ENCODE results near the gene TTC39C. TPM values are rescaled to one million over a fixed set of nuclear protein-coding genes. Genes with fewer than 3 reads are reported as not detected.

Gene TTC39C
- total and polyA plus RNA-seq, 10 donors = 15.4 to 52.3 (median 29.3) TPM

DNA sequence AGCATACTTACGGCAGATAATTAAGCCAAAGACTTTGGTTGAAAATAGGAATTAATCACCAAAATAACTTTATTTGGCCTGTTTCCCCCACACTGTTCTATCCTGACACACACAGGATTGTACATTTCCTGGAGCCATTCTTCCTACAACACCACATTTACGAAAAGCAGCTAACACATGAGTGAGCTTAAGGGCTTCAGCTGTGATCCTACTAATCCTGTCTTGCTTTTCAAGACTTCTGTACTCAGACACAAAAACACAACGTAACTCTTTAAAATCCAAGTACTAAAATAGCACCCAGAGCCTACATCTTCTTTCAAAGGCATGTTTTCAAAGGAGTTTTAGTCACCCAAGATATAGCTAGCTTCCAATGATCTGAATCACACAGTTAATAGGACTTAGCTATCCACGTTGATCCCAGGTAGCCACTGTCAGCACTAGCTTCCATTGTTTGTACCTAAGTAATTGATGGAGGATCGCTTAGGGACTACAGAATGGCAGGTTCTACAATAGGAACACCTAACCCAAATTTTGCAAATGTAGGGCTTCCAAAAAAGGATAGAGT is 42.8 kb upstream of the TTC39C start:
- intact Hi-C loops (cut with DNase I; ENCODE audit: low total_unique reads) = no loop called here
- no peak for DNase-seq
- TF ChIP-seq, protein P1, sequence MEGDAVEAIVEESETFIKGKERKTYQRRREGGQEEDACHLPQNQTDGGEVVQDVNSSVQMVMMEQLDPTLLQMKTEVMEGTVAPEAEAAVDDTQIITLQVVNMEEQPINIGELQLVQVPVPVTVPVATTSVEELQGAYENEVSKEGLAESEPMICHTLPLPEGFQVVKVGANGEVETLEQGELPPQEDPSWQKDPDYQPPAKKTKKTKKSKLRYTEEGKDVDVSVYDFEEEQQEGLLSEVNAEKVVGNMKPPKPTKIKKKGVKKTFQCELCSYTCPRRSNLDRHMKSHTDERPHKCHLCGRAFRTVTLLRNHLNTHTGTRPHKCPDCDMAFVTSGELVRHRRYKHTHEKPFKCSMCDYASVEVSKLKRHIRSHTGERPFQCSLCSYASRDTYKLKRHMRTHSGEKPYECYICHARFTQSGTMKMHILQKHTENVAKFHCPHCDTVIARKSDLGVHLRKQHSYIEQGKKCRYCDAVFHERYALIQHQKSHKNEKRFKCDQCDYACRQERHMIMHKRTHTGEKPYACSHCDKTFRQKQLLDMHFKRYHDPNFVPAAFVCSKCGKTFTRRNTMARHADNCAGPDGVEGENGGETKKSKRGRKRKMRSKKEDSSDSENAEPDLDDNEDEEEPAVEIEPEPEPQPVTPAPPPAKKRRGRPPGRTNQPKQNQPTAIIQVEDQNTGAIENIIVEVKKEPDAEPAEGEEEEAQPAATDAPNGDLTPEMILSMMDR (IDR thresholded peaks at IDR 0.05 in 8 of 11, conservative IDR thresholded peaks at IDR 0.05 in 3 of 11) = no peak
- TF ChIP-seq POLR2AphosphoS5 (IDR thresholded peaks at IDR 0.05) = no peak
- TF ChIP-seq POLR2A (IDR thresholded peaks at IDR 0.05) = no peak
- Histone ChIP-seq H3K36me3 (no peaks in the 10 kb centered on the region), H3K27me3 (replicated peaks in 1 of 7) (no peaks in the 10 kb centered on the region), H3K9me3 (peaks cover 0 to 2% (median 0%) of the 10 kb centered on the region in 8 donors), H3K4me1 (peaks cover 11 to 51% (median 39%) of the 10 kb centered on the region in 6 donors), H3K27ac (peak overlapping the region in 3 of 8 donors; percentile 75 to 82 (median 79)), H3K4me3 (no peak overlapping the region)
- 88 to 95% (median 93%) methylated on average over 5 of the region's 5 CpGs for WGBS, 5 donors

DNA sequence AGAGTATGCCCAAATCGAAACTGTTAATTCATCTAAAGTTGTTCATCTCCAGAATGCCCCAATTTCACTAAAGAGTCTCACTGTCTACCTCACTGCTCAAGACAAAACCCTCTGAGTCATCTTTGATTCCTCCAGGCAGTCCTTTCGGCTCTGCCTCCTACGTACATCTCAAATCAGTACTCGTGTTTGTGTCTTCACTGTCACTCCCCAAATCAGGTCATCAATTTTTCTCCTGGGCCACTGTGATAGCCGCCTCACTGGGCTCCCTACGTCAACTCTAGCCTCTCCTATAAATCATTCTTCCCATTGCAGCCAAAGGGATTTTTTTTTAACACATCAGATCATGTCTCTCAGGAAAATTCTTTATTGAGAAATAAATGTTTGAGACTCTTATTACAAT is 42.1 kb upstream of the TTC39C start:
- 66 to 86% (median 76%) methylated on average over 6 of the region's 6 CpGs for WGBS, 5 donors
- no peaks in the 10 kb centered on the region for H3K36me3 ChIP-seq
- DNase-seq = no peak
- H3K4me3 ChIP-seq = no peak overlapping the region
- no peak for TF ChIP-seq POLR2AphosphoS5 (IDR thresholded peaks at IDR 0.05)
- no peak for TF ChIP-seq POLR2A (IDR thresholded peaks at IDR 0.05)
- TF ChIP-seq, protein P1 (IDR thresholded peaks at IDR 0.05 in 8 of 11, conservative IDR thresholded peaks at IDR 0.05 in 3 of 11) = no peak
- peaks cover 0 to 8% (median 0%) of the 10 kb centered on the region in 8 donors for H3K9me3 ChIP-seq
- H3K4me1 ChIP-seq = peaks cover 4 to 45% (median 32%) of the 10 kb centered on the region in 6 donors
- no peaks in the 10 kb centered on the region for H3K27me3 ChIP-seq (replicated peaks in 1 of 7)
- H3K27ac ChIP-seq = peak overlapping the region in 2 of 8 donors; percentile 79 to 82
- intact Hi-C loops (cut with DNase I; ENCODE audit: low total_unique reads) = no loop called here

DNA sequence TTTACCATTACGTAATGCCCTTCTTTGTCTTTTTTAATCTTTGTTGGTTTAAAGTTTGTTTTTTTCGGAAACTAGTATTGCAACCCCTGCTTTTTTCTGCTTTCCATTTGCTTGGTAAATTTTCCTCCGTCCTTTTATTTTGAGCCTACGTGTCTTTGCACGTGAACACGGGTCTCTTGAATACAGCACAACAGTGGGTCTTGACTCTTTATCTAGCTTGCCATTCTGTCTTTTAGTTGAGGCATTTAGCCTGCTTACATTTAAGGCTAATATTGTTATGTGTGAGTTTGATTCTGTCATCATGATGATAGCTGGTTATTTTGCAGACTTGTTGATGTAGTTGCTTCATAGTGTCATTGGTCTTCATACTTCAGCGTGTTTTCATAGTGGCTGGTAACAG is 37.5 kb upstream of the TTC39C start:
- Histone ChIP-seq H3K27ac (no peak overlapping the region), H3K36me3 (no peaks in the 10 kb centered on the region), H3K27me3 (replicated peaks in 1 of 7) (no peaks in the 10 kb centered on the region), H3K4me3 (no peak overlapping the region), H3K4me1 (peaks cover 0 to 24% (median 9%) of the 10 kb centered on the region in 6 donors), H3K9me3 (peaks cover 0 to 8% (median 0%) of the 10 kb centered on the region in 8 donors)
- no peak for DNase-seq
- TF ChIP-seq POLR2A (IDR thresholded peaks at IDR 0.05) = no peak
- TF ChIP-seq, protein P1 (IDR thresholded peaks at IDR 0.05 in 8 of 11, conservative IDR thresholded peaks at IDR 0.05 in 3 of 11) = no peak
- TF ChIP-seq POLR2AphosphoS5 (IDR thresholded peaks at IDR 0.05) = no peak
- WGBS, 5 donors = 95 to 97% (median 96%) methylated on average over 7 of the region's 7 CpGs
- intact Hi-C loops (cut with DNase I; ENCODE audit: low total_unique reads) = no loop called here

DNA sequence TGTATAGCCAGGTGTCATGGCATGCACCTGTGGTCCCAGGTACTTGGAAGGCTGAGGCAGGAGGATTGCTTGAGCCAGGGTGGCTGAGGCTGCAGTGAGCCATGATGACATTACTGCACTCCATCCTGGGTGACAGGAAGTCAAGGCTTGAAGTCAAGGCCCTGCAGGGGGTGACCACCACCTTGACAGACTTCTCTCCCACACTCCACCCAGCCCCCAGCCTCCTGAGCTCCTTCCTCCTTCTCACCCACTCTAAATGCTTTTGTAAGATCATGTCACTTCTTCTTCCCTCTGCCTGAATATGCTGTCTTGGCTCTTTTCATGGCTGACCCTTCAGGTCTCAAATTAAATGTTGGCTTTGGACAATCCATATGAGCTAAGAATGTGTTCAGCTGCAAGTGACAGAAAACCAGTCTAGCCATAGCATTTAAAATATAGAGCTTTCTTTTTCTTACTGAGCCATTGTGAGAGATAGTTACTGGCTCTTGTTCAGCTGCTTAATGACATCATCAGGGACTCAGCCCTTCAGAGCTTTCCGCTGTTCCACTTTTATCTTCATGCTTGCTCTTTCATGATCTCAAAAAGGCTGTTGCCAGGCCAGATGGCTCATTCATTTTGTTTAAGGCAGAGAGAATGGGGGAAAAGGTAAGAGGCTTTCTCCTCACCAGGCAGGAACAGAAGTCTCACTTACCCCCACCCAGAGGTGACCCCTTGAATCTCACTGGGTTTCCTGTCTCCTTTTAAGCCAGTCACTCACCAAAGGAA is 36.7 kb upstream of the TTC39C start:
- H3K36me3 ChIP-seq = no peaks in the 10 kb centered on the region
- H3K27me3 ChIP-seq (replicated peaks in 1 of 7) = no peaks in the 10 kb centered on the region
- no peak overlapping the region for H3K4me3 ChIP-seq
- H3K4me1 ChIP-seq = peaks cover 0 to 29% (median 12%) of the 10 kb centered on the region in 6 donors
- TF ChIP-seq POLR2AphosphoS5 (IDR thresholded peaks at IDR 0.05) = no peak
- no peak for TF ChIP-seq POLR2A (IDR thresholded peaks at IDR 0.05)
- TF ChIP-seq, protein P1 (IDR thresholded peaks at IDR 0.05 in 8 of 11, conservative IDR thresholded peaks at IDR 0.05 in 3 of 11) = no peak
- intact Hi-C loops (cut with DNase I; ENCODE audit: low total_unique reads) = no loop called here
- peaks cover 0 to 8% (median 0%) of the 10 kb centered on the region in 8 donors for H3K9me3 ChIP-seq
- DNase-seq = no peak
- H3K27ac ChIP-seq = no peak overlapping the region
- WGBS, 5 donors = 78 to 89% (median 79%) methylated on average over 1 of the region's 1 CpG
